ENCODE data around the gene DCDC2C. TPM values are rescaled to one million over a fixed set of nuclear protein-coding genes. Genes with fewer than 3 reads are reported as not detected.

Gene DCDC2C
- total RNA-seq, 2 experiments from 2014 or later, result not detected

DNA sequence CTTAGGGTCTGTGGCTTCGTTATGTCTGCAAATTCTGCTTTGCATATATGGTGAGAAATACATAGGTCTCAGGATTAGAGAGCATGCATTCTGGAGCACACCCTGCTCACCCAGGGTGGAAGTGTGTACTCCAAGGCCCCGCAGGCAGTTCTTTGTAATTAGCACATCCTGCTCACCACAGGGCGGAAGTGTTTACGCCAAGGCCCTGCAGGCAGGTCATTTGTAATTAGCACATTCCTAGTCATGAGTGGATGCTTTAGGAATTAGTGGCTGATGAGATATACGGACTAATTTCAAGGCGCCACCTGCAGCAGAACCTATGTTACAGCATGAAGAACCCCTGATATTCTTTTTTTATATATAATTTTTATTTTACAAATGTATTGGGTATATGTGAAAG, 41.1 kb upstream of the DCDC2C start:
- Mint-ChIP-seq H3K9me3 (ENCODE audit: low read depth) (peaks cover 3% of the 10 kb centered on the region), H3K36me3 (ENCODE audit: low read depth) (no peaks in the 10 kb centered on the region), H3K27ac (no peak overlapping the region), H3K4me3 (no peak overlapping the region), H3K4me1 (peaks cover 13% of the 10 kb centered on the region), H3K27me3 (no peaks in the 10 kb centered on the region)
- POLR2A ChIA-PET, result no interaction called here
- CTCF ChIA-PET, result interaction anchor here (1.0 to 1.3 kb wide), 2 partner anchors 11 to 12 kb away, joined by 4 read pairs; no protein-coding TSS in a partner anchor
- DNase-seq (no peak), ATAC-seq (no peak)
- intact Hi-C loops (cut with DNase I, micrococcal nuclease), result no loop called here

DNA sequence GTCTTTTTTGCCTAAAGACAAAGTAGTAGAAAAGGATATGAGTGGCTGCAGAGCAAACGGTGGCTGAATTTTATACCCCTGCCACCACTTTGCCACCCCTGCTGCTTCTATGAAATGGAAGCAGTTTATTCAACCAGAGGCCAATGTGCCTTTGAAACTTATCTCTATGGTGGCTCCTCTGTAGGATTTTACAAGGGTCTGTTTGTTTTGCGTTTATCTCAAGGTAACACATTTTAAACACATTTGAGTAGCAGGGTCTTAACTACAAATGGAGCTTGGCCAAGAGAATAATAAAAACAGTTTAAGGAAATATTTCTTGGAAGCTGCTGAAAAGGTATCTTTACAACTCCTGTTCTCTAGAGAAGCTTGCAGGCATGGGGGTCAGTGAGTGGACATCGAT, 39.3 kb upstream of the DCDC2C start:
- H3K4me1 Mint-ChIP-seq, result peaks cover 13% of the 10 kb centered on the region
- H3K27ac Mint-ChIP-seq, result no peak overlapping the region
- intact Hi-C loops (cut with DNase I, micrococcal nuclease), result no loop called here
- no peak for DNase-seq
- ChIA-PET POLR2A (no interaction called here), CTCF (interaction anchor here (1.1 to 1.5 kb wide), 2 partner anchors 12 to 117 kb away, joined by 3 to 6 read pairs; no protein-coding TSS in a partner anchor)
- no peaks in the 10 kb centered on the region for H3K36me3 Mint-ChIP-seq (ENCODE audit: low read depth)
- H3K9me3 Mint-ChIP-seq (ENCODE audit: low read depth), result peaks cover 3% of the 10 kb centered on the region
- no peak overlapping the region for H3K4me3 Mint-ChIP-seq
- H3K27me3 Mint-ChIP-seq, result no peaks in the 10 kb centered on the region
- no peak for ATAC-seq

DNA sequence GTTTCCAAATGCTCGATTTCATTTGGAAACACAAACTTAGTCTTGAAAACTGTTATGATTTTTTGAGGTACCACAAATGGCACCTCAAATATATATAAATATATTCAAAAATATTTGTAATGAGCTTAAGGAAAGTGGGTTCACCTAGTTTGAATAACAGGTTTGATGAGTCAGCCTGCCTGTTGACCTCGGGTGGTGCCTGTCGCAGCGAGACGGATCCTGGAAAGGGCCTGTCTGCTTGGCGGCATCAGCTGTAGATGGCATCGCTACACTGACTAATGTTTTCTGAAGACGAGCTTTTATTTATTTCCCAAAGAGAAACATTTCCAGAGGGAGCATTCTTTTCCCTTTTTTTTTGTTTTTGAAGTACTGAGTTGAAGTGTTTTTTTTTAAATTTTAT, 38.5 kb upstream of the DCDC2C start:
- intact Hi-C loops (cut with DNase I, micrococcal nuclease), result no loop called here
- no peaks in the 10 kb centered on the region for H3K36me3 Mint-ChIP-seq (ENCODE audit: low read depth)
- no peak overlapping the region for H3K4me3 Mint-ChIP-seq
- peaks cover 3% of the 10 kb centered on the region for H3K9me3 Mint-ChIP-seq (ENCODE audit: low read depth)
- H3K4me1 Mint-ChIP-seq, result peaks cover 8% of the 10 kb centered on the region
- CTCF ChIA-PET, result interaction anchor here (1.1 to 1.5 kb wide), 2 partner anchors 13 to 116 kb away, joined by 3 to 6 read pairs; no protein-coding TSS in a partner anchor
- H3K27ac Mint-ChIP-seq, result no peak overlapping the region
- DNase-seq, result no peak
- no peak for ATAC-seq
- POLR2A ChIA-PET, result interaction anchor here (0.6 kb wide), 1 partner anchor 22 kb away, joined by 6 read pairs; no protein-coding TSS in a partner anchor
- peaks cover 3% of the 10 kb centered on the region for H3K27me3 Mint-ChIP-seq

DNA sequence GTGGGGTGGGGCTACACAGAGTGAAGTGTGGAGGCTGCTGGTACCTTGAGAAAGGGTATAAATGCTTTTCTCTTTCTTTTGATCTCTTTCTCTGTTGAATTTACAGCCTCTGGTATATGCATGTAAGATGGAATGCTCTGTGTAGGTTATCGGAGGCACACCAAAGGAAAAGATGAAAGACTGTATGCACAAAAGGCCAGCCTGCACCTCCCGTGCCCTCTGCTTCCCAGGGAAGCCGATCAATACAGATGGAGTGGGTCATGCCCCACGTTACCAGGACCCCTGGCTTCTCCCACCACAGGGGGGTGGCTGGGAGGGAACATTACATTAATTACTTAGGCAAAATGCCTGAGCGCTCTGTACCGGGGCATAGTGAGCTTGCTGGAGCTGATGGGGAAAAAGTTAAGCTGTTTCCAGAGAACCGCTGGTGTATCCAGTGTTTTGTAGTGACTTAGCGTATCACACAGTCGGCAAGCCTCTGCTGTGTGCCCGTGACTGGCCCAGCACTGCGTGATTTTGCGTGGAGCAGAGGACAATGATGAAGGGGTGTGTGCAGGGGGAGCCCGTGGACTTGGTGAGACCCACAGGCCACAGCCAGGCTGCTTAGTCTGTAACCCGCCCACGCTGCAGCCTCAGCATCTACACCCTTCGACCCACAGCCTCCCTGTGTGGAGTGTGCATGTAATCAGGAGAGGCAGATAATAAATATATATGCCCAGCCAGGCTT, 37.3 kb upstream of the DCDC2C start:
- Mint-ChIP-seq H3K27me3 (peaks cover 3% of the 10 kb centered on the region), H3K4me3 (no peak overlapping the region), H3K27ac (no peak overlapping the region), H3K4me1 (no peaks in the 10 kb centered on the region), H3K36me3 (ENCODE audit: low read depth) (no peaks in the 10 kb centered on the region), H3K9me3 (ENCODE audit: low read depth) (no peaks in the 10 kb centered on the region)
- CTCF ChIA-PET, result no interaction called here
- intact Hi-C loops (cut with DNase I, micrococcal nuclease), result no loop called here
- ATAC-seq (no peak), DNase-seq (no peak)
- POLR2A ChIA-PET, result no interaction called here

DNA sequence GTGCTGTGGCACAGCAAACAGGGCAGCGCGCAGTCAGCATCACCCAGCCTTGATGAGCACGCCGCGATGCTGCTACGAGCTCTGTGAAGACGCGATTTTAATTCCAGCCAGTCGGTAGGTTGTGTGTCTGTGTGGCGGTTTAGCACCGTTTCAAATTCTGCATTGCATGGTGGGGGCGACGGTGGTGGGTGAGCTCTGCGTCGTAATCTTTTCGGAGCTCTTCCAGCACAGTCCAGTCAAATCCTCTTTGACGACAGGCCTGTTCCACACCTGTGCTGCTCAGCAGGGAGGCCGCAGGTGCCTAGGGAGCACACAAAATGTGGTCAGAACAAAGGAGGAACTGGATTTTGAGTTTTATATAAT, 36.8 kb upstream of the DCDC2C start:
- H3K27ac Mint-ChIP-seq, result no peak overlapping the region
- ChIA-PET CTCF (no interaction called here), POLR2A (no interaction called here)
- peaks cover 3% of the 10 kb centered on the region for H3K27me3 Mint-ChIP-seq
- intact Hi-C loops (cut with DNase I, micrococcal nuclease), result no loop called here
- DNase-seq, result no peak
- H3K36me3 Mint-ChIP-seq (ENCODE audit: low read depth), result no peaks in the 10 kb centered on the region
- no peak for ATAC-seq
- H3K4me1 Mint-ChIP-seq, result no peaks in the 10 kb centered on the region
- H3K9me3 Mint-ChIP-seq (ENCODE audit: low read depth), result no peaks in the 10 kb centered on the region
- H3K4me3 Mint-ChIP-seq, result no peak overlapping the region

DNA sequence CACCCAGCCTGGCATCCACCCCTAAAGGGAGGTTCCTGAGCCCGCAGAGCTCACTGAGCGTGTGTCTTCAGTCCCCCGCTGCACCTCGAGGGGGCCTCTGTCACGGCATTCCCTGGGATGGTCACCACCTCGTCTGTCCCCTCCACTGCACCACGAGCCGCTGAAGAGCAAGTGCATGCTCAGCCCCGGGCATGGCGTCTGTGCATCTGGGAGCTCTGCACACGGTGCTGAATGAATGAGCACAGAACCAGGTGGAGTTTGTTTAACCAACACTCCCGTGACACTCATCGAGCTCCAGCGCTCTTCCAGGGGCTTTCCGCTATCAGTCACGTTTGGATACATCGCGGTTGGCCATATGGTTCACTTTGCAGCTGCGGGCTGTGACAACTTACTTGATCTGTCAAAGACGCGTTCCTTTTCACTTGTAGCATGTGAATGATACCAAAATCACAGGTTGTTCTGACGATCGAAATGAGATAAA, 36.2 kb upstream of the DCDC2C start:
- Mint-ChIP-seq H3K36me3 (ENCODE audit: low read depth) (no peaks in the 10 kb centered on the region), H3K27ac (no peak overlapping the region), H3K9me3 (ENCODE audit: low read depth) (no peaks in the 10 kb centered on the region), H3K4me1 (no peaks in the 10 kb centered on the region), H3K27me3 (peaks cover 3% of the 10 kb centered on the region), H3K4me3 (no peak overlapping the region)
- ChIA-PET POLR2A (no interaction called here), CTCF (no interaction called here)
- ATAC-seq, result no peak
- intact Hi-C loops (cut with DNase I, micrococcal nuclease), result no loop called here
- DNase-seq, result no peak

DNA sequence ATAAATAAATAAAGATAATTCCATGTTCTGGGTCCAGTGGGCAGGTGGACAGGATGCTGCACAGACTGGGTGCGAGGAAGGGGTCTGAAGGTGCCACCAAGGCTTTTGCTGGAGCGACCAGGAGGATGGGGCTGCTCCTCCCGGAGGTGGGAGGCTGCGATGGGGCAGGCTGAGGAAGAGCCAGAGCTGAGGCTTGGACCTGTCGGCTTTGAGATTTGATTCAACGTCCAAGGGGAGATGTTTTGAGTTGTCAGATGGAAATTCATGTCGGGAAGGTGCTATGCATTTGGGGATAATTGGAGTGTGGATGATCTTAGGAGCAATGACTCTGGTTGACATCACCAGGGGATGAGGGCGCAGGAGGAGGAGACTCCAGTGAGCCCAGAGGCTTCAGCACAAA, 33.7 kb upstream of the DCDC2C start:
- Mint-ChIP-seq H3K36me3 (ENCODE audit: low read depth) (no peaks in the 10 kb centered on the region), H3K27me3 (peaks cover 3% of the 10 kb centered on the region), H3K4me1 (no peaks in the 10 kb centered on the region), H3K27ac (no peak overlapping the region), H3K4me3 (no peak overlapping the region), H3K9me3 (ENCODE audit: low read depth) (no peaks in the 10 kb centered on the region)
- CTCF ChIA-PET, result no interaction called here
- POLR2A ChIA-PET, result no interaction called here
- DNase-seq (no peak), ATAC-seq (no peak)
- intact Hi-C loops (cut with DNase I, micrococcal nuclease), result no loop called here

DNA sequence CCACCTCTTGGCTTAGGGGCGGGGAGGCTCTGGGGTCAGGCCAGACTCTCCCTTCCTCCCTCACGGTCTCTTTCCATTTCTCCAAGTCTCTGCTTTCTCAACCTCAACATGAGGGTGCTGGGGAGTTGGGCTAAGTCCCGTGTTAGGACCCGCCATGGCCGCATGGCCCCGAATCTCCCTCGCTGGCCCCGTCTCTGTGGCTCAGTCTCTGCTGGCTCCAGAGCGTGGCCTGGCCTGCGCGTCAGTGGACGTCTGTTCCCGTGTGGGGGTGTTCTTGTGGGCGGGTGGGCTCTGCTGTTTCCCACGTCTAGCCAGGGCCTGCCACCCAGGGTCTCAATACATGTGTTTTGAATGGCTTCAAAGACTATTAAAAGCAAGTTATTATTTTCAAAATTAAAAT, 33.0 kb upstream of the DCDC2C start:
- Mint-ChIP-seq H3K27ac (no peak overlapping the region), H3K36me3 (ENCODE audit: low read depth) (no peaks in the 10 kb centered on the region), H3K4me3 (no peak overlapping the region), H3K4me1 (no peaks in the 10 kb centered on the region), H3K27me3 (peaks cover 3% of the 10 kb centered on the region), H3K9me3 (ENCODE audit: low read depth) (no peaks in the 10 kb centered on the region)
- ChIA-PET POLR2A (no interaction called here), CTCF (interaction anchor here (1.4 kb wide), 1 partner anchor 18 kb away, joined by 5 read pairs; no protein-coding TSS in a partner anchor)
- DNase-seq (no peak), ATAC-seq (no peak)
- intact Hi-C loops (cut with DNase I, micrococcal nuclease), result no loop called here

DNA sequence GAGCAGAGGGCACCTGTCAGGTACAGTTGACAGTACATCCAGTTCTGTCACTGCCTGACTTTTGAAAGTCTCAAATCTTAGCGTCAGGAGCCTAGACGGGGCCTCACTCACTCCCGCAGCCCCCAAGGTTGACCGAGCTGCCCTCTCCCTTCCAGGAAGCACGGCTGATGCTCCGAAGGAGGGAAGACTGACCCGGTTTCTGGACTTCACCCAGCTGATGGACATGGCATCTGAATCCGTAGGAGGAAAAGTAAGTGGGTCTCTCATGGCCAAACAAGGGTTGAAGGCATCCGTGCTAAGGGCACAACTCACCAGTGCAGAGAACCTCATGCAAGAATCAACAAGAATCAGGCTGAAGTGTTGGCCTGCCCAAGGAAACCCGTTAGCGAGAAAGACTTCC, 32.4 kb upstream of the DCDC2C start:
- ATAC-seq (no peak), DNase-seq (no peak)
- CTCF ChIA-PET, result interaction anchor here (1.4 kb wide), 1 partner anchor 19 kb away, joined by 5 read pairs; no protein-coding TSS in a partner anchor
- peaks cover 3% of the 10 kb centered on the region for H3K27me3 Mint-ChIP-seq
- H3K9me3 Mint-ChIP-seq (ENCODE audit: low read depth), result no peaks in the 10 kb centered on the region
- intact Hi-C loops (cut with DNase I, micrococcal nuclease), result no loop called here
- POLR2A ChIA-PET, result no interaction called here
- no peaks in the 10 kb centered on the region for H3K36me3 Mint-ChIP-seq (ENCODE audit: low read depth)
- H3K4me1 Mint-ChIP-seq, result no peaks in the 10 kb centered on the region
- no peak overlapping the region for H3K4me3 Mint-ChIP-seq
- no peak overlapping the region for H3K27ac Mint-ChIP-seq

DNA sequence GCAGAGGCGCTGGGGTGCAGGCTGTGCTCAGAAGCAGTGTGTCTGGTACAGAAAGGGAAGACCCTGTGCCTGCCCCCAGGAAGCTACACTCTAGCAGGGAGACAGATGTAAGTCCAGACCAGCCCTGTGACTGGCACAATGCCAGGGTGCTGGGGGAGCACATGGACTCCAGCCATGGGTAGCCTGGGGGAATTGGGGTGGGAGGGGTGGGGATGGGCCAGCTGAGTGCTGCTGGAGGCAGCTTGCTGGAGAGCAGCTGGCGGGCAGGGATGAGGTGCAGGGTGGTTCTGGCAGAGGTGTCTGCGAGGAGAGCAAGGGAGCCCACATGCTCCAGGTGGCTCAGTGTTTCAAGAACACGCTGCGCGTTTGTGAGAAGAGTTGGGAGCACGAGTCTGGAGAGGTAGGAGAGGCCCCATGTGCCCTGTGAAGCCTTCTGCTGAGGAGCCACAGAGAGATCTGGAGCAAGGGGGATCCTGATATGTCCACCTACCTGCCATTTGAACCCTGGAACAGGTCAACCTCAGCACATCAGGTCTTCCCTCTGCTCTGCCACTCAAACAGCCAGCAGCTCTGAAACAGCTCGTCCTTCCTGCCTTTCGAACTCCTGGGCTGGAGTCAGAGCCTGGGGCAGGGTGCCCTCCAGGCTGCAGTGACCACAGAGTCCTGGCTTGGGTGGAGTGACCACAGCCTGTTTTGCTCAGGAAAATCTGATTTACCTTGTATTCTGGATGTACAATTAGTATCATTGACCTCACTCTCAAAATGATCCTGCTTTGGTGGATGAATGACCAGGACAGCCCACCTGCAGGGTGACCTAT, 30.3 kb upstream of the DCDC2C start:
- Mint-ChIP-seq H3K9me3 (ENCODE audit: low read depth) (no peaks in the 10 kb centered on the region), H3K4me3 (no peak overlapping the region), H3K4me1 (no peaks in the 10 kb centered on the region), H3K27me3 (peaks cover 3% of the 10 kb centered on the region), H3K27ac (no peak overlapping the region), H3K36me3 (ENCODE audit: low read depth) (no peaks in the 10 kb centered on the region)
- ChIA-PET POLR2A (no interaction called here), CTCF (no interaction called here)
- no peak for ATAC-seq
- intact Hi-C loops (cut with DNase I, micrococcal nuclease), result no loop called here
- no peak for DNase-seq

DNA sequence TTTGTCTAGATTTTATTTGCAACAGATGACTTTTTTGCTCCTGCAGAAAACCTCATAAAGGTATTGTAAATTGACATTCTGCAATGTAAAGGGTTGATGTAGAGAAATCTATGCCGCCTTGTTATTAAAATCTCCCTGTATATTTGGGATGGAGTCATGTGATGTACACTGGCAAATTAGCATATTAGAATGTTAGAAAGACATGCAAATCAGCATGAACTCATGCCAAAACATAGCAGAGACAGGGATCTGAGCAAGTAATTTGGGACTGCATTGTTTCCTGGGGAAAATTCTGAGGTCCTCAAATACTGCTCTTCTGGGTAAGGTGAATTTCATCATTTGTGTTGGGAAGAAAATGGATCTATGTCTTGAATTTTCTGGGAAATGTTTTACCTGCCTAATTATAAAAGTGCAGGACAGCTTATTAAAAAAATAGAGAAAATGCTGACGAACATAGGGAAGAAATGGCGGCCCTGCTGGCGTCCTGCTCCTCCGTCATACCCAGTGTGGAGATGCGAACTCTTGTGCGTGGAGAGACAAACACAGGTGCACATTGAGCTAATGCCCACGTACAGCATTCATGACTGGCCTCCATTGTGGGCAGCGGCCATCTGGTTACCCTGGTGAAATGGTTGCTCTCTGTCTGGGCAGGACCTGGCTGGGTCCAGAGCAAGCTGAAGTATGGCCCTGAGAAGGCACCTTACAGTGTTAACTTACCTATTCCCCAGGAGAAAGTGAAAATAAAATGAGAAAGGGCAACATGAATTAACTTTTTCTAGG, 29.1 kb upstream of the DCDC2C start:
- ATAC-seq (no peak), DNase-seq (no peak)
- POLR2A ChIA-PET, result no interaction called here
- Mint-ChIP-seq H3K9me3 (ENCODE audit: low read depth) (no peaks in the 10 kb centered on the region), H3K27me3 (peaks cover 3% of the 10 kb centered on the region), H3K27ac (no peak overlapping the region), H3K4me3 (no peak overlapping the region), H3K36me3 (ENCODE audit: low read depth) (no peaks in the 10 kb centered on the region), H3K4me1 (no peaks in the 10 kb centered on the region)
- intact Hi-C loops (cut with DNase I, micrococcal nuclease), result no loop called here
- CTCF ChIA-PET, result interaction anchor here (0.8 kb wide), 1 partner anchor 9 kb away, joined by 3 read pairs; no protein-coding TSS in a partner anchor

Measured in activated CD4-positive, alpha-beta T cell treated with anti-CD3 and anti-CD28 coated beads for 36 hours (primary cell).